A204.1 (cell line): ENCODE results near the gene SLC39A3.

Experiments
- FAIRE-seq: peaks from 2 replicates; lab custom pipeline; 2012; peaks lifted over from hg19 to GRCh38; lab: Jason Lieb, UNC

SLC39A3 gene

GRCh38 chr19:2739602-2740313, at the start of gene SLC39A3:
Gene SLC39A3, minus strand, starts transcription at chr19:2740017. Its CDS starts 2,760 bp downstream, at chr19:2737257.
- no peak for FAIRE-seq

- no peak for FAIRE-seq
These were observed 48.4 kb upstream of the SLC39A3 start for GRCh38 chr19:2788237-2788636.

GRCh38 chr19:2787115-2787514, 47.3 kb upstream of the SLC39A3 start:
- no peak for FAIRE-seq

GRCh38 chr19:2785244-2785997, 45.6 kb upstream of the SLC39A3 start, which contains the start of gene THOP1:
Gene THOP1, plus strand, starts transcription at chr19:2785503. Its CDS starts 160 bp downstream, at chr19:2785663.
- FAIRE-seq = peak; percentile 89

GRCh38 chr19:2783781-2784145, 43.9 kb upstream of the SLC39A3 start:
- FAIRE-seq = no peak

GRCh38 chr19:2782936-2783780, 43.3 kb upstream of the SLC39A3 start, which contains the start of gene SGTA:
Gene SGTA, minus strand, starts transcription at chr19:2783273. Its CDS starts 14,205 bp downstream, at chr19:2769068.
- peak; percentile 97 for FAIRE-seq

- FAIRE-seq = no peak
These were observed 42.6 kb upstream of the SLC39A3 start for GRCh38 chr19:2782329-2782935.

- no peak for FAIRE-seq
These were observed 40.5 kb upstream of the SLC39A3 start for GRCh38 chr19:2780284-2780683.

GRCh38 chr19:2779121-2779740, 39.4 kb upstream of the SLC39A3 start:
- FAIRE-seq = no peak

- no peak for FAIRE-seq
These were observed 38.3 kb upstream of the SLC39A3 start for GRCh38 chr19:2777952-2778683.

GRCh38 chr19:2775556-2776430, 36.0 kb upstream of the SLC39A3 start:
- no peak for FAIRE-seq

GRCh38 chr19:2774953-2775555, 35.2 kb upstream of the SLC39A3 start:
- FAIRE-seq = no peak

GRCh38 chr19:2774083-2774679, 34.4 kb upstream of the SLC39A3 start:
- FAIRE-seq = no peak

- no peak for FAIRE-seq
These were observed 32.2 kb upstream of the SLC39A3 start for GRCh38 chr19:2771786-2772674.

GRCh38 chr19:2770055-2771013, 30.5 kb upstream of the SLC39A3 start:
- FAIRE-seq = no peak

- no peak for FAIRE-seq
These were observed 29.4 kb upstream of the SLC39A3 start for GRCh38 chr19:2769218-2769617.
